HG03354 (cell line): ENCODE data around the gene TOR1B.
"Not testable (repeated sequence)": the region's sequence is repeated elsewhere in the genome, so short reads cannot be mapped to it uniquely, and the experiment has no call there.

Experiments
- ATAC-seq: cut with Tn5 transposase; IDR thresholded peaks from one replicate; pipeline ENCODE4 v1.9.1; 2021; ENCODE audit warnings: mild to moderate bottlenecking; ENCODE audit not compliant: unreplicated experiment, poor library complexity, severe bottlenecking

Gene TOR1B, protein sequence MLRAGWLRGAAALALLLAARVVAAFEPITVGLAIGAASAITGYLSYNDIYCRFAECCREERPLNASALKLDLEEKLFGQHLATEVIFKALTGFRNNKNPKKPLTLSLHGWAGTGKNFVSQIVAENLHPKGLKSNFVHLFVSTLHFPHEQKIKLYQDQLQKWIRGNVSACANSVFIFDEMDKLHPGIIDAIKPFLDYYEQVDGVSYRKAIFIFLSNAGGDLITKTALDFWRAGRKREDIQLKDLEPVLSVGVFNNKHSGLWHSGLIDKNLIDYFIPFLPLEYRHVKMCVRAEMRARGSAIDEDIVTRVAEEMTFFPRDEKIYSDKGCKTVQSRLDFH

DNA sequence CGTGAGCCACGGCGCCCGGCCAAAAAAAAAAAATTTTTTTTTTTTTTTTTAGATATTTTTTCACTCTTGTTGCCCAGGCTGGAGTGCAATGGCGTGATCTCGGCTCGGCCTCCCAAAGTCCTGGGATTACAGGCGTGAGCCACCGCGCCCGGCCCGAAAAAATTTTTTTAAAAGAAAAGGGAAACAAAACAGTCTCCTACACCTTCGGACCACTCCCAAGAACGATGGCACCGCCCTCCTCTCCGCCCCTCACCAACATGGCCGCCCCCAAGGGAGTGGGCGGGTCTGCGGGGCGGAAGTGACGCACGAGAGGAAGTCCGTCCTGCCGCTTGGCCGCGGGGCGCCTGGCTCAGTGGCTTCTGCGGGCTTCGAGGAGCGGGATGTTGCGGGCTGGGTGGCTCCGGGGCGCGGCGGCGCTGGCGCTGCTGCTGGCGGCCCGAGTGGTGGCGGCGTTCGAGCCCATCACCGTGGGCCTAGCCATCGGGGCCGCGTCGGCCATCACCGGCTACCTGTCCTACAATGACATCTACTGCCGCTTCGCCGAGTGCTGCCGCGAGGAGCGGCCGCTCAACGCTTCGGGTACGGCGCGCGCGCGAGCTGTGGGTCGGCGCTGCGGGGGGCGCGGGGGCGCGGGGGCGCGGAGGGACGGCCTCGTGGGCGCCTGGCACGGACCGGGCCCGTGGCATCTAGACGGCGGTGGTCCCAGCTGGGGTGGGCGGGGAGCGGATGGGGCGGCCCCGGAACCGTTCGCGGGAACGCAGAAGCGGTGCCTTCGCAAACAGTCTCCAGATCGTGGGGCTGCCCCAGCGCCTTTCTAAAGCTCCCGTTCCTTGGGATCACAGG, at the start of gene TOR1B:
Gene TOR1B (plus strand): TSS at position 352 of the 843 bp plus-strand sequence. CDS start 29 bp downstream, at position 381.
- peak; percentile 97 for ATAC-seq

DNA sequence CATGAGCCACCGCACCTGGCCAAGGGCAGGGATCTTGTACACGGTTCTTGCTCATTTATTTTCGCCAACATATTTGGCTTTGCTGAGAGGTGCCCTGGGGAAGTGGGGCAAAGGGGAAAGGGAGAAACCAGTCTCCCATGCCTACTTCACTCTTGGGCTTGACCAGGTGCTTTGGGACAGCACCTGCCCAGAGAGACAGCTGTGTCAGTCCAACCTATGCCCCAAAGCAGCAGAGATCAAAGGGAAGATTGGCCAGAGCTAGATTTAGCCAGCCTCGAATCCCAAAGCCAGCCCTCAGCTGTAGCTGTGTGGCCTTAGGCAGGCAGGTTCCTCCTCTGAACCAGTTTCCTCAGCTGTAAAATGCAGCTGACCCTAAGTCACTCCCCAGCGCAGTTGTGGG, 47.8 kb upstream of the TOR1B start:
- ATAC-seq: no peak

DNA sequence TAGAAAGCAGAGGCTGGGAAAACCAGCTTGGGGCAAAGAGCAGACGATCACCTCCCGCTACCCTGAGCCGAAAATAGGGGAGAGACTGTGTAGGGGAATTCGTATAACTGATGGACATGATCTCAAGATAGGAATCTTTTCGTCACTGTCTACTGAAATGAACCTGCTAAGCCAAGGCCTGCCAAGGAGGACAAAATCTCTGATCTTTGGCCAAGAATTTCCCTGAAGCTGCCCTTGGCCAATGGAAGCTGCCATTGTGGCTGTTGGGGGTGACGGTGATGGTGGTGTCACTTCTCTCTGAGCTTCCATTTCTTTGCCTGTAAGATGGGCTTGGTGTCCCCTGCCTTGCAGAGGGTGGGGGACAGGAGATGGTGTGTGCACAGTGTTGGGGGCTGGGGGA, 46.8 kb upstream of the TOR1B start:
- ATAC-seq: no peak

DNA sequence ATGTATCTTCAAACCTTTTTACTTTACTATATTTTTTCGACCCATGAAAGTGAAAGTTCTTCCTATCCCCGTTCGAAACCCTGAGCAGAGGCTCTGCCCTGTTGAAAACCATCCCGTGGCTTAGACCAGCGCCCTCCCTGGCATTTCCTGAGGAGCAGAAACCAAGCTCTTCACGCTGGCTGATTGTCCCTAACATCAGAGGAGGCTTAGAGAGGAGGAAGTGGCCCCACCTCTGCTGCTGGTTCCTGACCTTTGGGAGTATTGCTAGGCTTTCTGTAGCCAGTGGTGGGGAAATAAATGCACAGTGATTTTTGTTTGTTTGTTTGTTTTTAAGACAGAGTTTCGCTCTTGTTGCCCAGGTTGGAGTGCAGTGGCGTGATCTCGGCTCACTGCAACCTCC, 45.9 kb upstream of the TOR1B start:
- no peak for ATAC-seq

DNA sequence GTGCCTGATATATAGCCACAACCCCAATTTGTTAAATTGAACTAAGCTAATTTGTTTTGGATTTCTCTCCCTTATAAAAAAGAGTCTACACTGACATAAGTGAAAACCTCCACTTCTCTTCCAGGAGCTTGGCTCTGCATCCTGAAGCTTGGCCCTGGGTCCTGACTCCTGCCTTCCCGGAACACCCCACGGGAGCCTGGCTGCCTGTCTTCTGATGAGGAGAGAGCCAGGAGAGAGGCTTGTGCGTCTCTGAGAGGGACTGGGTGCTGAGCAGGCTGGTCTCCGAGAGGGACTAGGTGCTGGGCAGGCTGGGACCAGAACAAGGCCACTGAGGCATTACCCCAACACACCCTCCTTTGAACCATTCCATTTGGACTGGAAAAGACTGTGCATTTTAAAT, 43.7 kb upstream of the TOR1B start:
- ATAC-seq: no peak

DNA sequence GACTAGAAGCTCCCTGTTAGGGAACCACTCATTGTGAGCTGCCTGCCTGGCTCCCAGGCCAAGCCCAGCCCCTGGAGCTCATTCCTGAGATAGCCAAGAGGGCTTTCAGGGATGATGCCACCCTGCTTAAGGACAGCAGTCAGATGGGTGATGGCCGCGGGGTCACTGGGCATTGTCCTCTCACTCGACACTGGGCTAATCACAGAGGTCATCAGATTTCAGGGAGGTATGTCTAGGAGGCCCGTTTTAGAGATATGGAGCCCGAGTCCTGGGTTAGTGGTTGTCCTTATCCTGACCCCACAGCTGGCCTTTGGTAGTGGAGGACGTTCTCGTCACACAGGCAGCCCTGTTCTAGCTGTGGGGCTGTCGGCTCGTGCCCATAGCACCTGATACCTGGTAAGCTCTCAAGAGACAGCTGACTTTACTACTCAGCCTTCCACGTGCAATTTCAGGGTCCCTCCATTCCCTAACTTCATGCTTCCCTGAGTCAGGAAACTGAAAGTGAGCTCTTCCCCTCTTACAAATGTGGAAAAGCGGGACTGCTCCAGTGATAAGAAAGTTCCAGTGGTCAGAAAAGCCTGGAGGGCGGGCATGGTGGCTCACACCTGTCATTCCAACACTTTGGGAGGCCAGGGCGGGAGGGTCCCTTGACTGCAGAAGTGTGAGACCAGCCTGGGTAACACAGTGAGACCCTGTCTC, 43.0 kb upstream of the TOR1B start:
- ATAC-seq: no peak

DNA sequence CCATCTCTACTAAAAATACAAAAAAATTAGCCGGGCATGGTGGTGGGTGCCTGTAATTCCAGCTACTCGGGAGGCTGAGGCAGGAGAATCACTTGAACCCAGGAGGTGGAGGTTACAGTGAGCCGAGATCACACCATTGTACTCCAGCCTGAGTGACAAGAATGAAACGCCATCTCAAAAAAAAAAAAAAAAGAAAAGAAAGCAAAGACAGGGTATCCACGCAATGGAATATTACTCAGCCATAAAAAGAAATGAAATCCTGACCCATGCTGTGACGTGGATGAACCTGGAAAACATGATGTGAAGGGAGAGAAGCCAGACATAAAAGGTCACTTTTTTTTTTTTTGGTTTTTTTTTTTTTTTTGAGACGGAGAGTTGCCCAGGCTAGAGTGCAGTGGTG, 42.2 kb upstream of the TOR1B start:
- ATAC-seq: not testable (repeated sequence)

DNA sequence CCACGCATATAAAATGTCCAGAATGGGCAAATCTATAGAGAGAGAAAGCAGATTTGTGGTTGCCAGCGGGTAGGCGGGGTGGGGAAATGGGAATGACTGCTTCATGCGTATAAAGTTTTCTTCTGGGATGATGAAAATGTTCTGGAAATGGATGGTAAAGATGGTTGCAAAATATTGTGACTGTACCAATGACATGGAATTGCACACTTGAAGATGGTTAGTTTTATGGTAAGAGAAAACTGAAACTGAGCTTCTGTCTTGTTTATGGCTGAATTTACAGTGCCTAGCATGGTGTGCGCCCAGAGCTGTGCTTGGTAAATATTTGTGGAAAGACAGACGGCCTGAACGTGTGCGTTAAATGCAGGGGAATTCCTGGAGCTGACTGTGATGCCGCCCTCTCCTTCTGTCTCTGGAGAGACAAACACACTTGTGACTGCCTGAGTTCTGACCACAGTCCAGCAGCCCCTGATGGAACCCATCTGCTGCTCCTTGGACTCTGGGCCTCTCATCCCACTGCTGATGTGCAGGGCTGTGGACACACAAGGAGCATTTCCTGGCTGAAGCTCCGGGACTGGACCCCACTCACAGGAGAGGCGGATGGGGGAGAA, 41.6 kb upstream of the TOR1B start:
- no peak for ATAC-seq

DNA sequence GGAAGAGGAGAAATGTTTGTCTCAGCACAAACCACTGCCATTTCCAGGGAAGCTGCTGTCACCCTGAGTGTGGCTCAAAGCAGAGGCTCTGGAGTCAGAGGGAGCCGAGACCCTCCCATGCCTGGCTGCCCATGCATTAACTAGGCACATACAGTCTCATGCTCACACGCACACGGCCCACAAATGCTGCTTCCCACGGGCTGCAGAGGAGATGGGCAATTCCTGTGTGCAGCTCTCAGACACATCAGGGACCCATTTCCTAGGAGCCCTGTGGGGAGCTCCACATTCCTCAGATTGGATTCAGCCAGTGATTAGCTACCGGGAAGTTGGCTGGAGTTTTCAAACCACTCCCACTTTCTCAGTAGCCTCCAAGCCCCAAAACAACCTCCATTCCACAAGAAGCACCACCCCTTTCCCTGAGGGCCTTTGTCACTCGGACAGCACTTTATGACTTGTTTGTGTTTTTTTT, 41.0 kb upstream of the TOR1B start:
- ATAC-seq: no peak

DNA sequence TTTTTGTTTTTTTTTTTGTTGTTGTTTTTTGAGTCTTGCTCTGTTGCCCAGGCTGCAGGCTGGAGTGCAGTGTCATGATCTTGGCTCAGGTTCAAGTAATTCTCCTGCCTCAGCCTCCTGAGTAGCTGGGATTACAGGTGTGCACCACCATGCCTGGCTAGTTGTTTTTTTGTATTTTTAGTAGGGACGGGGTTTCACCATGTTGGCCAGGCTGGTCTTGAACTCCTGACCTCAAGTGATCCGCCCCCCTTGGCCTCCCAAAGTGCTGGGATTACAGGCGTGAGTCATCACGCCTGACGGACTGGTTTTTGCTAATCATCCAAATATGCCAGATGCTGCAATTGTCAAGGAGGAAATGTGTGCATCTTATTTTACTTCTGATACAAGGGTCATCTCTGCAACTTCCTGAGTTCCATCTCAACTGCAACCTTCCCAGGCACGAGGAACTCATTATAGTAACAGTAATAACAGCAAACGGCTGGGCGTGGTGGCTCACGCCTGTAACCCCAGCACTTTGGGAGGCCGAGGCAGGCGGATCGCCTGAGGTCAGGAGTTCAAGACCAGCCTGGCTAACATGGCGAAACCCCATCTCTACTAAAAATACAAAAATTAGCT, 40.5 kb upstream of the TOR1B start:
- ATAC-seq: not testable (repeated sequence)

DNA sequence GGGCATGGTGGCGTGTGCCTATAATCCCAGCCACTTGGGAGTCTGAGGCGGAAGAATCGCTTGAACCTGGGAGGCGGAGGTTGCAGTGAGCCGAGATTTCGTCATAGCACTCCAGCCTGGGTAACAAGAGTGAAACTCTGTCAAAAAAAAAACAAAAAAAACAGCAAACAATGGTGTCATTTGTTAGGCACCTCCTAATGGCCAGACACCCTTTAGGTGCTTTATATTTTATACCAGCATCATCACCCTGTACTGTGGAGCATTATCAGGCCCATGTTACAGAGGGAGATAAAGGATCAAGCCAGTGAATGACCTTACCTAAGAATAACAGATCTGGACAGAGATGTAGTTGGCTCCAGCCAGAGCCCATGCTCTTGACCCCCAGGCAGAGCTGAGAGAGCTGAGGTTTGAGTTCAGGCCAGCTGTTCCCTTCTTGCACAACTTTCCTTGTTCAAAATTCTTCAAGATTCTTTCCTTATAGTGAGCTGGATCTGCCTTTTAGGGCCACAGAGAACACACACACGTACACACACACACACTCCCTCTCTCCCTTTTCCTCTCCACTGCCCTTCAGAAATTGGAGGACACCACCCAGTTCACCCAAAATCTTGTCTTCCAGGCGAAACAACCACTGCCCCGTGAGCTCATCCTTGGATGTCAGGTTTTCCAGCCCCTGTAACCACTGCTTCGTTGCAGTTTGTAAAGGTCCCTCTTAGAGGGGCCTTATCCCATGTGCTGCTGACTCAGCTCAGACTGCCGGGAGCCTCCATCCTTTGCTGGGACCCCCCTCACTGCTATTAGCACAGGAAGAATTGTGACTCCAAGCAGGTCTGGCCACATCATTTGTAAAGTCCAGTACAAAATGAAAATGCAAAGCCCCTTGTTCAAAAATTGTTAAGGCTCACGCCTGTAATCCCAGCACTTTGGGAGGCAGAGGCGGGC, 39.7 kb upstream of the TOR1B start:
- no peak for ATAC-seq

DNA sequence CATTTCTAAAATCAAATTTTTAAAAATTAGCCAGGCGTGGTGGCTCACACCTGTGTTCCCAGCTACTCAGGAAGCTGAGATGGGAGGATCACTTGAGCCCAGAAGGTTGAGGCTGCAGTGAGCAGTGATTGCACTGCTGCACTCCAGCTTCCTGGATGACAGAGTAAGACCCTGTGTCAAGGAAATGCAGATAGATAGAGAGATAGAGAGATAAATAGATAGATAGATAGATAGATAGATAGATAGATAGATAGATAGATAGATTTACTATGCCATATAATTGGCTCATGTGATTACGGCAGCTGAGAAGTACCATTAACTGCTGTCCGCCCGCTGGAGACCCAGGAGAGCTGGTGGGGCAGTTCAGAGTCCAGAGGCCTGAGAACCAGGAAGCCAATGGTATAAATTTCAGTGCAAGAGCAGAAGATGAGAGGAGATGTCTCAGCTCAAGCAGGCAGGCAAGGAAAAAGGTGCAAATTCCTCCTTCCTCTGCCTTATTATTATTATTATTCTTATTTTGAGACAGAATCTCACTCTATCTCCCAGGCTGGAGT, 37.1 kb upstream of the TOR1B start:
- ATAC-seq: no peak

DNA sequence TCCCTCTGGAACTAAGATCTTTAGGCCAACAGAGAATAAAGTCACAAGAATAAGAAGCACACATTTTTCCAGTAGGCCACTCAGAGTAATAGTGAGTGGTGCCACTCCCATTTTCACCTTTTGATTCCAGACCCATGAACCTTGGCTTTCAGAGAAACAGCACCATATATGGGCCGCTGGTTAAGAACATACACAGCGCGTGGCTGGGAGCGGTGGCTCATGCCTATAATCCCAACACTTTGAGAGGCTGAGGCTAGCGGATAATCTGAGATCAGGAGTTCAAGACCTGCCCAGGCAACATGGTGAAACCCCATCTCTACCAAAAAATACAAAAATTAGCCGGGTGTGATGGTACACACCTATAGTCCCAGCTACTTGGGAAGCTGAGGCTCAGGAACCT, 34.5 kb upstream of the TOR1B start:
- no peak for ATAC-seq

DNA sequence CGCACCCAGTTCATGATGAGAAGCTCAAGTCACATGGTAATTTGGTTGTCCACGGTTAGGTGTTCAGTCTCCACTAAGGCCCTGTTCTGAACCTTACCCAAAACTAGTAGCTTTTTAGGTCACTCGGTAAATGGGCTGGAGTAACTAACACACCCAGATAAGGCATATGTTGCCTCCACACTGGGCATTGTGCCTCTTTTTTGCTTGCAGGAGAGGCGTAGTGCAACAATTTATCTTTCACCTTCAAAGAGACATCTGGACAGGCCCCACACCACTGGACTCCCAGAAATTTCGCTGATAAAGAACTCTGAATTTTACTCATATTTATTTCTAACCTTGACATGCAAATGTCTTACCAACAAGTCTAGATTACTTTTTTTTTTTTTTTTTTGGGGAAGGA, 33.3 kb upstream of the TOR1B start:
- no peak for ATAC-seq

DNA sequence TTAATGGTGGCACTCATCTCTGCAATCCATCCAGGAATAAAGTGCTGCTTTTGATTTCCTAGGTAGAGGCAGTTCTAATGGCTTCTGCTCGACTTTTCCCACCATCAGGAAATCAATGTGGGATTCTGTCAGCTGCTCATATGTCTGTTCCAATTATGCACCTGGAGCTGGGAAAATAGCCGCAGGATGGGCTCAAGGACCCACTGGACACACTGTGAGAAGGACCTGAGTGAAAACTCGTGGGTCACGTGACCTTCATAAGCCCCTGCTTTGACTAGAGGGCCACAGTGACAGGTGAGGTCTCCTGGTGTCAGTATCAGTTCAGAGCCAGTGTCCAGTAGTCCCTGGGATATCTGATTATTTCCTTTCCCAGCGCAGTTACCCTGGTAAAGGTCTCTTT, 32.2 kb upstream of the TOR1B start:
- no peak for ATAC-seq

DNA sequence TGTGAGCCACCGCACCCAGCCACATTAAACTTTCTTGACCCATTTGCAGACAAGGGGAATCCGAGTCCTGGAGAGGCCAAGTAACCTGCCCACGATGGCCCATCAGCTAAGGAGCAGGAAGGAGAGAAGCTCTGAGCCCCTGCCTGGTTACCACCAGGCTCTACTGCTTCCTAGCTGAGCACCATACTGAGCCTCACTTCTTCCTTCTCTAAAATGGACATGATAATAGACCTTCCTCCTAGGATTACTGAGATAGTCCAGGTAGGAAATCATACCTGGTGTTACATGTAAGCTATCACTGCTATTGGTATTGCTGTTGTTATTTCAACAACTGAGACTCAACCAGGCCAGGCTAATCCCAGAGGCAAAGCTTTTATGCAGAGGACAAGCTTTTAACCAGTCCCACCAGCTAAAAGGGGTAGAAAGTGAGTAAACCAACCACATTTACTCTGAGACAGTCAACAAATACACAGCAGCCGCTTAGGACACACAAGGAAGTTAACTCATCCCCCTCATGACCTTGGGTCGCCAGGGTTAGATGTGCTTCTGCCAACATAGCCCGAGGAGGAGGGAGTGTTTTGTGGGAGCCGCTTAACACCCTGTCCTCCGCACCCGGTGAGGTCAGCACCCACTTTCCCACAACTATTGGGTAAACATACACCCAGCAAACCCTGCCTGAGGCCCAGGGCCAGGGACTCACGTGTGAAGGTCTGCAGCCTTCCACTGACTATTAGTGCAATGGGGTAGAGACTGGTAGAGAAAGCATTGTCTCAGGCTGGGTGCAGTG, 29.5 kb upstream of the TOR1B start:
- no peak for ATAC-seq

DNA sequence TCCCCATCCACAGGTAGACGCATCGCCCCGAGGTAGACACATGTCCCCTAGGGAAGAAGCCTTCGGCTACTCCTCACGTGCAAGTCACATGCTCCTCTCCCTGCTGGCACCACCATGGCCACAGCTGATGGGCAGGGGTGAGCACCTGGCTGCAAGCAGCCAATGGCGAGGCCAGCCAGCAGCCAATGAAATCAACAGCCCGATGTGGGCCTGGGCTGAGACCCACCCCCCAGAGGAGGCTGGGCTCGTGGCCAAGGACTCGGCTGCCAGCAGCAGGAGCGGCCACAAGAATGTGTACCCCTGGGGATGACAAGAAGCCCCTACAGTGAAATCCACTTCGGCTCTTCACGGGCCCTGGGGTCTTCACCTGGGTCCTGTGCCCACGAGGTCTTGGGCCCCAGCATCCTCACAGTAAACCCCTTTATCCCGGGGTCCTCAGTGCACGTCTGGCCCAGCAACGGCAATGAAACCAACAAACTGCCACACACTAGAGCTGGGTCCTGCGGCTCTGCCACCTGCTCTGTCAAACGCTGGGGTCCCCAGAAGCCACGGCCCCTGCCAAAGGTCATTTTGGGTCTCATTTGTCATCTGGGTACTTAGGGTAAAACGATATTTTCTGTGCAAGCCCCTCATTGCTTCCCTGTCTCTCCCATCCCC, 28.1 kb upstream of the TOR1B start:
- no peak for ATAC-seq
